Activated CD8-positive, alpha-beta T cell treated with anti-CD3 and anti-CD28 coated beads for 36 hours (primary cell): ENCODE measurements around the gene MED15. TPM values are rescaled to one million over a fixed set of nuclear protein-coding genes. Genes with fewer than 3 reads are reported as not detected.
"Not testable (repeated sequence)": the region's sequence is repeated elsewhere in the genome, so short reads cannot be mapped to it uniquely, and the experiment has no call there.

Experiments used
- ATAC-seq: fragments of 200-7000 bp; cut with Tn5 transposase; one replicate; pipeline ENCODE4 v1.10.0; 2021; ENCODE audit warnings: mild to moderate bottlenecking, moderate library complexity
- CTCF ChIA-PET: fragments of 350-600 bp; sonication (Branson Sonifier 250); formaldehyde crosslinking; loops from one replicate; lab custom pipeline; 2021; ENCODE audit warnings: antibody characterized with exemption; lab: Charles Lee
- POLR2A ChIA-PET: fragments of 350-600 bp; sonication (Branson Sonifier 250); formaldehyde crosslinking; loops from one replicate; lab custom pipeline; 2021; ENCODE audit warnings: antibody characterized with exemption; lab: Charles Lee
- DNase-seq: peaks from one replicate; pipeline ENCODE4 v3.0.0-alpha.2; 2020
- H3K27ac Mint-ChIP-seq: one replicate; pipeline ENCODE4 v1.8.0; 2021; ENCODE audit warnings: mild to moderate bottlenecking, mixed read lengths
- H3K27me3 Mint-ChIP-seq: one replicate; pipeline ENCODE4 v1.8.0; 2021; ENCODE audit warnings: mixed read lengths
- H3K36me3 Mint-ChIP-seq: one replicate; pipeline ENCODE4 v1.8.0; 2021; ENCODE audit warnings: low read depth, mixed read lengths
- H3K4me1 Mint-ChIP-seq: one replicate; pipeline ENCODE4 v1.8.0; 2021; ENCODE audit warnings: low read depth, mixed read lengths
- H3K4me3 Mint-ChIP-seq: one replicate; pipeline ENCODE4 v1.8.0; 2021; ENCODE audit warnings: mild to moderate bottlenecking, moderate library complexity, mixed read lengths
- H3K9me3 Mint-ChIP-seq: one replicate; pipeline ENCODE4 v1.8.0; 2021; ENCODE audit warnings: mixed read lengths
- CTCF ChIP-seq: fragments of 200-600 bp; IDR thresholded peaks from one replicate; pipeline ENCODE4 v1.8.0; 2022; ENCODE audit warnings: antibody characterized with exemption, mild to moderate bottlenecking
- intact Hi-C: fragments of 100-400 bp; cut with micrococcal nuclease; formaldehyde crosslinking; loops from one replicate; pipeline ENCODE4 v1.10.0; 2022
- total RNA-seq, 2 experiments: library from RNA; stranded (reverse); gene quantifications; one replicate each; pipeline ENCODE4 v1.2.3, GENCODE V29; 2021

The MED15 gene
- total RNA-seq, 2 experiments from 2014 or later, result 110 to 118 TPM

DNA sequence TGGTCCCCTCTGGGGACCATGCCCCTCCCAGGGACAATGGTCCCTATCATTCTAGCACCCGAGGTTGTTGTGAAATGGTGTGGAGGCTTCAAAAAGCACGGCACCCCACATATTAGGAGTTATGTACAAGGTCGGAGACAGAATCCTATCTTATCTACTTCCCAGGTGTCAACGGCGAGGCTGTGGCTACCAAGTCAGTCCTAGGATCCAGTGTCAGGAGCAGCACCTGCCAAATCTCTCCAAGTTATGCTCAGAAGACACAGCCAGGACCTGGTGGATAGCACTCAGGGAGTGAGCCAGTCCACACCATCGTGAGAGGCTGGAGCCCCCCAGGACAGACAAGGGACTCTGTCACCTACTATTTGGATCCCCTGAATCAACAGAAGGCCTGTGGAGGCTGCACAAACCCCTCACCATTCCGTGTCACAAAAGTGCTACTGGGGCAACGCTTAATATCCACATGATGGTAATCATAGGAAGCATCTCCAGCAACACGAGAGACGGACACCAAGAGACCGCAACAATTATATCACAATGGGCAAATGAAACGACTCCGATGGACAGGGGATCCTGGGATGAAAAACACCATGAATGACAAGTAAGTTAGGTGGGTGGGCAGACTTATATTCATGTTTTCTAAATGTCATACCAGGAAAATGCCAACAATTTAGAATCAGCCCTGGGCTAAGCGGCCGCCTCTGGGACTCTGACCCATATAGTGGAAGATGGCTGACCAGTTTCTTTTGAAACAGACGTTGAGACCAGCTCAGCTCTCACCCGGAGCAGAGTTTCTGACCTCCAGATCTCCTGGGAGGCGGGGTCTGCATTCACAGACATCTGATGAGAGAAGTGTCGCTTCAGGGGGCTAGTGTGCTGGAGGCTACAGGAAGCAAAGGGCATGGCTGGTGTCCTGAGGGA lies 108.4 kb downstream of the MED15 start:
- Mint-ChIP-seq H3K36me3 (no peaks in the 10 kb centered on the region), H3K9me3 (no peaks in the 10 kb centered on the region), H3K4me1 (no peaks in the 10 kb centered on the region), H3K4me3 (no peak overlapping the region), H3K27me3 (no peaks in the 10 kb centered on the region), H3K27ac (no peak overlapping the region)
- ChIA-PET CTCF (interaction anchor here (1.2 to 3.3 kb wide), 2 partner anchors 9 to 168 kb away, joined by 3 to 11 read pairs; no protein-coding TSS in a partner anchor), POLR2A (no interaction called here)
- TF ChIP-seq CTCF, result no peak
- no peak for ATAC-seq
- no peak for DNase-seq
- intact Hi-C loops, result no loop called here

DNA sequence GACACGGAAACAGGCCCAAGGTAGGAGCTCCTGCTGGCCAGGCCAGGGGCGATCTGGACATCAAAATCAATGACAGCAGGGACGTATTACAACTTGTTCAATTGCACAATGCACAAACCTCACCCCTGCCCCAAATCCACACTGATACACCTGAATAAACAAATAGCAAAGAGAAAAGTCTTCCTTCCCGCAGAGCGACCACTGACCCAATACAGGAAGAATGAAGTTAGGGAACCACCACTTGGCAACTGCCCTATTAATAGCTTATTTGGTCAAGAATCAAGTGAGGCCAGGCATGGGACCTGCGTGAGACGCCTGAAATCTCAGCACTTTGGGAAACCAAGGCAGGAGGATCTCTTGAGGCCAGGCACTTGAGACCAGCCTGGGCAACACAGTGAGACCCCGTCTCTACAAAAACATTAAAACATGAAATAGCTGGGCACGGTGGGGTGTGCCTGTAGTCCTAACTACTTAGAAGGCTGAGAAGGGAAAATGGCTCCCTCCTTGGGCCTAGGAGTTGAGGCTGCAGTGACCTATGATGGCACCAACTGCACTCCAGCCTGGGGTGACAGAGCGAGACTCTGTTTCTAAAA lies 109.1 kb downstream of the MED15 start:
- Mint-ChIP-seq H3K4me1 (no peaks in the 10 kb centered on the region), H3K36me3 (no peaks in the 10 kb centered on the region), H3K4me3 (no peak overlapping the region), H3K27me3 (no peaks in the 10 kb centered on the region), H3K9me3 (no peaks in the 10 kb centered on the region), H3K27ac (no peak overlapping the region)
- ChIA-PET POLR2A (interaction anchor here (1.0 kb wide), 1 partner anchor 11 kb away, joined by 4 read pairs; no protein-coding TSS in a partner anchor), CTCF (interaction anchor here (1.2 to 3.3 kb wide), 2 partner anchors 10 to 167 kb away, joined by 3 to 11 read pairs; no protein-coding TSS in a partner anchor)
- ATAC-seq (no peak), DNase-seq (no peak)
- TF ChIP-seq CTCF, result no peak
- intact Hi-C loops, result no loop called here

DNA sequence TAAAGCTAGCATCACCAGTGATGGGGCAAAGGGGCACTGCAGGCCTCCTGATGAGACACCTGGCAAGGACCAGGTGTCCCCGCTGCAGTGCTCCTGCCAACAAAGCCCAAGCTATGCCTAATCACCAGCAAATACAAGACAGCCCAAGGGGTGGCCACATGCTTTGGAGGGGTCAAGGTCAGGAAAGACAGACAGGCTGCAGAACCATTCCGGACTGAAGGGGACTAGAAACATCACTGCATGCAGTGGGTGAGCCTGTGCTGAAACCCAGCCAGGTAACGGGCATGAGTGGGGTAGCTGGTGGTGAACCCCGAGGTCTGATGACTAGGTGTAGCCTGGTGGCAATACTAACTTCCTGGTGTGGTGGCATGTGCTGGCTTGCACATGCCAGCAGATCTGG lies 111.1 kb downstream of the MED15 start:
- ATAC-seq (no peak), DNase-seq (no peak)
- Mint-ChIP-seq H3K4me1 (no peaks in the 10 kb centered on the region), H3K4me3 (no peak overlapping the region), H3K27me3 (no peaks in the 10 kb centered on the region), H3K27ac (no peak overlapping the region), H3K36me3 (no peaks in the 10 kb centered on the region), H3K9me3 (no peaks in the 10 kb centered on the region)
- intact Hi-C loops, result no loop called here
- ChIA-PET CTCF (interaction anchor here (3.3 kb wide), 1 partner anchor 12 kb away, joined by 11 read pairs; no protein-coding TSS in a partner anchor), POLR2A (no interaction called here)
- TF ChIP-seq CTCF, result no peak

DNA sequence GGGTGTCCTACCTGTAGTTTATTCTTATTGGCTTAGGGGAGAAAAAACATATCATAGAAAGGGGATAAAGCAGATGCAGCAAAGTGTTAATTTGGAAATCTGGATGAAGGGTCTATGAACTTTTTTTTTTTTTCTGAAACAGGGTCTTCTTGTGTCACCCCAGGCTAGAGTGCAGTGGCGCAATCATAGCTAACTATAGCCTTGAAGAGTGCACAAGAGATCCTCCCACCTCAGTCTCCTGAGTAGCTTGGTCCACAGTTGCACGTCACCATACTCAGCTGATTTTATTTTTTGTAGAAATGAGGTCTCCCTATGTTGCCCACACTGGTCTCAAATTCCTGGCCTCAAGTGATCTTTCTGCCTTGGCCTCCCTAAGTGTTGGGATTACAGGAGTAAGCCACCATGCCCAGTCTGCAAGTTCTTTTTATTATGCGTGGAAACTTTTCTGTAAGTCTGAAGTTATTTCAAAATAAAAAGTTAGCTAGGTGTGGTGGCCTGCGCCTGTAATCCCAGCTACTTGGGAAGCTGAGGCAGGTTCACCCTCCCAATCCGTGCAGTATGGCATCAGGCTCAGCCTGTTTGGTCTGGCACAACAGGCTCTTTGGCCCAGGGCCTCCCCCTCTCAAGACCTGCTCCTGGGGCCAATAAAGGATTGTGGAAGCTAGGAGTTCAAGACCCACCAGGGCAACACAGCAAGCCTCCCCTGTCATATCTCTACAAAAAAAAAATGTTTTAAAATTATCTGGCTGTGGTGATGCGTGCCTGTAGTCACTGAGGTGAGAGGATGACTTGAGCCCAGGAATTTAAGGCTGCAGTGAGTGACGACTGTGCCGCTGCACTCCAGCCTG lies 111.9 kb downstream of the MED15 start:
- ATAC-seq (no peak), DNase-seq (no peak)
- no peaks in the 10 kb centered on the region for H3K27me3 Mint-ChIP-seq
- H3K27ac Mint-ChIP-seq, result no peak overlapping the region
- no peaks in the 10 kb centered on the region for H3K9me3 Mint-ChIP-seq
- no peaks in the 10 kb centered on the region for H3K36me3 Mint-ChIP-seq
- no peak overlapping the region for H3K4me3 Mint-ChIP-seq
- intact Hi-C loops, result no loop called here
- POLR2A ChIA-PET, result no interaction called here
- H3K4me1 Mint-ChIP-seq, result peaks cover 7% of the 10 kb centered on the region
- TF ChIP-seq CTCF, result no peak
- CTCF ChIA-PET, result interaction anchor here (3.3 kb wide), 1 partner anchor 12 kb away, joined by 11 read pairs; no protein-coding TSS in a partner anchor

GRCh38 chr22:20619893-20620194 lies 112.4 kb downstream of the MED15 start:
- peaks cover 12% of the 10 kb centered on the region for H3K4me1 Mint-ChIP-seq
- intact Hi-C loops, H3K36me3 Mint-ChIP-seq, DNase-seq, ATAC-seq, POLR2A ChIA-PET, H3K27ac Mint-ChIP-seq, H3K4me3 Mint-ChIP-seq, H3K9me3 Mint-ChIP-seq, H3K27me3 Mint-ChIP-seq: not testable (repeated sequence)
- CTCF ChIA-PET, result interaction anchor here (1.3 kb wide), 1 partner anchor 56 kb away, joined by 3 read pairs; no protein-coding TSS in a partner anchor
